ENCODE data around the gene CRELD2.

DNA sequence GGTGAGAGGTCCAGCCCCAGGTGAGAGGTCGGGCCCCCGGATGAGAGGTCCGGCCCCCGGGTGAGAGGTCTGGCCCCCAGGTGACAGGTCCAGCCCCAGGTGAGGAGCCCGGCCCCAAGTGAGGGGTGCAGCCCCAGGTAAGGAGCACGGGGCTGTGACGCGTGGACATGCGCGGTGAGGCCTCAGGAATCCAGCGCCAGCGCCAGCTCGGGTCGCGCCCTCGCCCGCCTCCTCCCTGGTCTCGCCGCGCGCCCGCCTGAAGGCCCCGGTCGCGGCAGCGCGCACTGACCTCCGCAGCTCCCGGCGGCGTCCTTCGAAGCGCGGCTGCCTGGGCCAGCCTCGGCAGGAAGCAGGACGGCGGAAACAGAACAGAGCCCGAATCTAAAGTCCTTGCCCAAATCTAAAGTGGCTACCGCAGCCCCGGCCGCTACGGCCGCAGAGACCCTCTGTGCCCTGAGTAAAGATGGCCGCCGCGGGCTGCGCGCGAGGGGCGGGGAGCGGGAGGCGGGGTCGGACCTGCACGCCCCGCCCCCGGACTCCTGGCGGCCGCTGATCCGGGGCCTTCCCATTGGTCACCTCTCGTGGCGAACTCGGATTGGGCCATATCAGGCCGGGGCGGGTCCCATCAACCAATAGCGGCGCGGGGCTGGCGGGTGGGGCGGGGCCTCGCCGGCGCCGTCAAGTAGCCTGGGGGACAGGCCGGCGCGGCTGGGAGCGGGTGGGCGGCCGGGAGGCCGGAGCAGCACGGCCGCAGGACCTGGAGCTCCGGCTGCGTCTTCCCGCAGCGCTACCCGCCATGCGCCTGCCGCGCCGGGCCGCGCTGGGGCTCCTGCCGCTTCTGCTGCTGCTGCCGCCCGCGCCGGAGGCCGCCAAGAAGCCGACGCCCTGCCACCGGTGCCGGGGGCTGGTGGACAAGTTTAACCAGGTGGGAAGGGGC, at the start of gene CRELD2, which contains the start of gene ALG12:
- peak in 1 of 5 experiments; percentile 21 for TF ChIP-seq CTCF (IDR thresholded peaks at IDR 0.05 in 4 of 5, conservative IDR thresholded peaks at IDR 0.05 in 1 of 5)
- TF ChIP-seq POLR2A (IDR thresholded peaks at IDR 0.05): peak; percentile 82 to 91

Measured in gastrocnemius medialis (tissue), 4 donors.